CD4-positive, alpha-beta T cell treated with Interleukin-6 at 100 ng/mL for 8 hours (primary cell): ENCODE measurements around the gene POU4F2.
"Not testable (repeated sequence)": the region's sequence is repeated elsewhere in the genome, so short reads cannot be mapped to it uniquely, and the experiment has no call there.

ENCODE experiments used
- DNase-seq: peaks from one replicate; pipeline ENCODE4 v3.0.0-alpha.2; 2020; ENCODE audit warnings: mixed read lengths, low spot score

Gene POU4F2

GRCh38 chr4:146655521-146655856 is 16.8 kb downstream of the POU4F2 start:
- no peak for DNase-seq

GRCh38 chr4:146661367-146661766 is 22.7 kb downstream of the POU4F2 start:
- DNase-seq = no peak

GRCh38 chr4:146663968-146664311 is 25.2 kb downstream of the POU4F2 start:
- DNase-seq = not testable (repeated sequence)

GRCh38 chr4:146674829-146675570 is 36.3 kb downstream of the POU4F2 start:
- no peak for DNase-seq
